ENCODE measurements around the gene SLC9A5.
A peak's percentile ranks its signal among the peaks of the same experiment; 100 is the strongest.

SLC9A5 gene

GRCh38 chr16:67248401-67249177 lies at the start of gene SLC9A5:
Gene SLC9A5, plus strand, starts transcription at chr16:67248979. Its CDS starts 36 bp downstream, at chr16:67249015.
- peak; percentile 39 for DNase-seq

- no peak for DNase-seq
Observed at GRCh38 chr16:67199011-67199807, 49.6 kb upstream of the SLC9A5 start, which contains the start of gene ELMO3. Gene ELMO3, plus strand, starts transcription at chr16:67199131. Its CDS starts 196 bp downstream, at chr16:67199327.

GRCh38 chr16:67199808-67200198 lies 49.0 kb upstream of the SLC9A5 start:
- DNase-seq = no peak

- DNase-seq = no peak
Observed at GRCh38 chr16:67200491-67200890, 48.3 kb upstream of the SLC9A5 start.

- no peak for DNase-seq
Observed at GRCh38 chr16:67201411-67202345, 47.1 kb upstream of the SLC9A5 start.

GRCh38 chr16:67202426-67202825 lies 46.4 kb upstream of the SLC9A5 start:
- DNase-seq = no peak

- DNase-seq = no peak
Observed at GRCh38 chr16:67202956-67203493, 45.8 kb upstream of the SLC9A5 start.

- DNase-seq = no peak
Observed at GRCh38 chr16:67204076-67204475, 44.7 kb upstream of the SLC9A5 start.

GRCh38 chr16:67206129-67206837 lies 42.5 kb upstream of the SLC9A5 start:
- DNase-seq = no peak

- no peak for DNase-seq
Observed at GRCh38 chr16:67206838-67207248, 41.9 kb upstream of the SLC9A5 start.

GRCh38 chr16:67207249-67208091 lies 41.3 kb upstream of the SLC9A5 start:
- no peak for DNase-seq

- DNase-seq = no peak
Observed at GRCh38 chr16:67208154-67208896, 40.5 kb upstream of the SLC9A5 start.

GRCh38 chr16:67209565-67209964 lies 39.2 kb upstream of the SLC9A5 start:
- DNase-seq = no peak

GRCh38 chr16:67210069-67210937 lies 38.5 kb upstream of the SLC9A5 start:
- DNase-seq = no peak

- DNase-seq = no peak
Observed at GRCh38 chr16:67211674-67212073, 37.1 kb upstream of the SLC9A5 start.

- DNase-seq = no peak
Observed at GRCh38 chr16:67212766-67213165, 36.0 kb upstream of the SLC9A5 start.

- no peak for DNase-seq
Observed at GRCh38 chr16:67213197-67214019, 35.4 kb upstream of the SLC9A5 start.

GRCh38 chr16:67215706-67216105 lies 33.1 kb upstream of the SLC9A5 start:
- DNase-seq = no peak
